Glutamatergic neuron (in vitro differentiated cells): ENCODE data around the gene COG8. TPM values are rescaled to one million over a fixed set of nuclear protein-coding genes. Genes with fewer than 3 reads are reported as not detected.
A peak's percentile ranks its signal among the peaks of the same experiment; 100 is the strongest.
"Not testable (repeated sequence)": the region's sequence is repeated elsewhere in the genome, so short reads cannot be mapped to it uniquely, and the experiment has no call there.

Experiments
- DNase-seq: peaks from one replicate; pipeline ENCODE4 v3.0.0; 2022
- H3K27ac Mint-ChIP-seq: one replicate; pipeline ENCODE4 v1.8.0; 2020; ENCODE audit warnings: mild to moderate bottlenecking, mixed read lengths, inconsistent platforms; ENCODE audit not compliant: unreplicated experiment
- H3K27me3 Mint-ChIP-seq: one replicate; pipeline ENCODE4 v1.8.0; 2020; ENCODE audit warnings: mild to moderate bottlenecking, moderate library complexity, mixed read lengths, inconsistent platforms; ENCODE audit not compliant: unreplicated experiment
- H3K36me3 Mint-ChIP-seq: one replicate; pipeline ENCODE4 v1.8.0; 2020; ENCODE audit warnings: mild to moderate bottlenecking, mixed read lengths, inconsistent platforms; ENCODE audit not compliant: unreplicated experiment
- H3K4me1 Mint-ChIP-seq: one replicate; pipeline ENCODE4 v1.8.0; 2020; ENCODE audit warnings: mild to moderate bottlenecking, low read depth, mixed read lengths, inconsistent platforms; ENCODE audit not compliant: unreplicated experiment
- H3K4me3 Mint-ChIP-seq: one replicate; pipeline ENCODE4 v1.8.0; 2020; ENCODE audit warnings: mild to moderate bottlenecking, mixed read lengths, inconsistent platforms; ENCODE audit not compliant: unreplicated experiment
- H3K9me3 Mint-ChIP-seq: one replicate; pipeline ENCODE4 v1.8.0; 2020; ENCODE audit warnings: mild to moderate bottlenecking, moderate library complexity, mixed read lengths, inconsistent platforms; ENCODE audit not compliant: unreplicated experiment
- CTCF ChIP-seq: fragments of 200-600 bp; sonication (generic); IDR thresholded peaks from one replicate; pipeline ENCODE4 v1.5.0; 2021; ENCODE audit not compliant: partially characterized antibody, unreplicated experiment
- total RNA-seq: library from RNA; stranded (reverse); fragmentation: NEBNext Ultra II Directional; extraction: Animal tissue kit (Norgen Biotek cat#: 25700); gene quantifications from one replicate; pipeline ENCODE4 v1.2.1, GENCODE V29; 2021; ENCODE audit not compliant: unreplicated experiment

COG8 gene
- total RNA-seq, 1 donor from 2014 or later, result 51.2 TPM

DNA sequence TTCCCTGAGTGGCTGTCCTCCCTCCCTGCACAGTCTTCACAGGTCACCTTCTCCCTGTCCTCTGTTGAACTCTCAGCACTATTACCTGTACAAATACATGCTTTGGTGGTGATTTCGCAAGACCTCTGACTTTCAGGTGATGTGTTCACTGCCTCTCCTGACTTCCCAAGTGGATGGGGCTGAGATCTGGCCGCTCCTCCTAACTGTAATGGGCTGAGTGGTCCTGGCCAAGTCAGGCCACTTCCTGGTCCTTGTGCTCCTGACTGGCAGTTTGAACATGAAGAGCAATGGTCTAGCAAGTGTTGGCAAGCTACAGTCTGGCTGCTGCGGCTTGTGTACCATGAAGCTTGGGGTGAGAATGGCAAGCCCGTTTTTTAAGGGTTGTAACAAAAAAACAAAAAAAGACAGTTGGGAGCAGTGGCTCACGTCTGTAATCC lies 23.9 kb upstream of the COG8 start:
- no peak for DNase-seq
- Mint-ChIP-seq H3K27me3 (peaks cover 3% of the 10 kb centered on the region), H3K9me3 (no peaks in the 10 kb centered on the region), H3K4me1 (no peaks in the 10 kb centered on the region), H3K4me3 (no peak overlapping the region), H3K27ac (no peak overlapping the region), H3K36me3 (no peaks in the 10 kb centered on the region)
- no peak for TF ChIP-seq CTCF

GRCh38 chr16:69360070-69360469 lies 20.7 kb upstream of the COG8 start:
- not testable (repeated sequence) for H3K27me3 Mint-ChIP-seq, H3K9me3 Mint-ChIP-seq, H3K27ac Mint-ChIP-seq, H3K4me3 Mint-ChIP-seq, H3K4me1 Mint-ChIP-seq, DNase-seq, H3K36me3 Mint-ChIP-seq

GRCh38 chr16:69351309-69352027 lies 12.1 kb upstream of the COG8 start, which contains the start of gene TMED6:
Gene TMED6, minus strand, starts transcription at chr16:69351786. Its CDS starts 33 bp downstream, at chr16:69351753.
- DNase-seq, result no peak
- no peak within 1 kb of the TSS for H3K4me3 Mint-ChIP-seq
- peak within 1 kb of the TSS; percentile 53 for H3K27ac Mint-ChIP-seq
- TF ChIP-seq CTCF, result no peak
- H3K36me3 Mint-ChIP-seq, result no peaks in the 10 kb centered on the region
- H3K27me3 Mint-ChIP-seq, result no peaks in the 10 kb centered on the region
- no peaks in the 10 kb centered on the region for H3K9me3 Mint-ChIP-seq
- H3K4me1 Mint-ChIP-seq, result peaks cover 2% of the 10 kb centered on the region

- no peak overlapping the region for H3K4me3 Mint-ChIP-seq
- H3K9me3 Mint-ChIP-seq, result no peaks in the 10 kb centered on the region
- no peak for DNase-seq
- H3K36me3 Mint-ChIP-seq, result no peaks in the 10 kb centered on the region
- no peaks in the 10 kb centered on the region for H3K27me3 Mint-ChIP-seq
- TF ChIP-seq CTCF, result no peak
- H3K27ac Mint-ChIP-seq, result no peak overlapping the region
- H3K4me1 Mint-ChIP-seq, result peaks cover 2% of the 10 kb centered on the region
Measured at GRCh38 chr16:69350536-69351133, 11.3 kb upstream of the COG8 start.

DNA sequence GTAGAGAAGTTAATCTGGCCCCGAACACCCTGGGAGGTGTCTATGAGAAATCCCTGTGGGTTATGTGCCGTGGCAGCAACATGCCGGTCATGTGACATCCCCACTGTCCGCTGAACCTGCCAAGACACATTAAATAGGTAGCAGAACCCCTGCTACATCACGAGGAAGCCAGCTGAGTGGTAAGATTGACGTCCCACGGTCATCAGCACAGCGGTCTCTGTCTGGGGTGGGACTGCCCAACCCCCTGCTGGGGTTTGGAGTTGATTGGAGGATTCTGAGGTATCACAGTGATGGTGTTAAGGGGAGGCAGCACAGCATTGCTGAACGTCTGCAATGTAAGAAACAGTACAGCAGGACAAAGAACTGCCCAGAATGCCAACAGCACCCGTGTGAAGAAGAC lies 10.2 kb upstream of the COG8 start:
- no peaks in the 10 kb centered on the region for H3K9me3 Mint-ChIP-seq
- H3K36me3 Mint-ChIP-seq, result no peaks in the 10 kb centered on the region
- no peak overlapping the region for H3K4me3 Mint-ChIP-seq
- DNase-seq, result no peak
- H3K27ac Mint-ChIP-seq, result no peak overlapping the region
- no peak for TF ChIP-seq CTCF
- H3K27me3 Mint-ChIP-seq, result peaks cover 1% of the 10 kb centered on the region
- H3K4me1 Mint-ChIP-seq, result peaks cover 2% of the 10 kb centered on the region
